Fibroblast of pulmonary artery (primary cell): ENCODE results near the gene TMEM187.

ENCODE experiments used
- DNase-seq: peaks from one replicate; pipeline ENCODE4 v3.0.0-alpha.2; 2010; ENCODE audit warnings: low read depth
- H3K4me3 ChIP-seq: replicated peaks from 2 replicates; pipeline ENCODE4 v1.5.1; 2011; ENCODE audit warnings: low read depth, mild to moderate bottlenecking, control low read depth, low read length, moderate library complexity
- CTCF ChIP-seq: IDR thresholded peaks from 2 replicates; pipeline ENCODE4 v1.5.1; 2011; ENCODE audit warnings: mild to moderate bottlenecking, control low read depth, low read length, inconsistent platforms; ENCODE audit errors: missing control alignments

The TMEM187 gene

GRCh38 chrX:153944800-153945150 lies 27.8 kb upstream of the TMEM187 start:
- DNase-seq: no peak
- H3K4me3 ChIP-seq: no peak overlapping the region

GRCh38 chrX:153945956-153946943 lies 26.3 kb upstream of the TMEM187 start:
- DNase-seq: no peak
- H3K4me3 ChIP-seq: no peak overlapping the region
- TF ChIP-seq CTCF: no peak

More at GRCh38 chrX:153944800-153945150, 27.8 kb upstream of the TMEM187 start:
- no peak for TF ChIP-seq CTCF

GRCh38 chrX:153947009-153947769 lies 25.4 kb upstream of the TMEM187 start:
- peak; percentile 84 for DNase-seq
- TF ChIP-seq CTCF: peak; percentile 88
- no peak overlapping the region for H3K4me3 ChIP-seq

- DNase-seq: no peak
- H3K4me3 ChIP-seq: no peak overlapping the region
- TF ChIP-seq CTCF: no peak
Measured at GRCh38 chrX:153948002-153948466, 24.5 kb upstream of the TMEM187 start.

DNA sequence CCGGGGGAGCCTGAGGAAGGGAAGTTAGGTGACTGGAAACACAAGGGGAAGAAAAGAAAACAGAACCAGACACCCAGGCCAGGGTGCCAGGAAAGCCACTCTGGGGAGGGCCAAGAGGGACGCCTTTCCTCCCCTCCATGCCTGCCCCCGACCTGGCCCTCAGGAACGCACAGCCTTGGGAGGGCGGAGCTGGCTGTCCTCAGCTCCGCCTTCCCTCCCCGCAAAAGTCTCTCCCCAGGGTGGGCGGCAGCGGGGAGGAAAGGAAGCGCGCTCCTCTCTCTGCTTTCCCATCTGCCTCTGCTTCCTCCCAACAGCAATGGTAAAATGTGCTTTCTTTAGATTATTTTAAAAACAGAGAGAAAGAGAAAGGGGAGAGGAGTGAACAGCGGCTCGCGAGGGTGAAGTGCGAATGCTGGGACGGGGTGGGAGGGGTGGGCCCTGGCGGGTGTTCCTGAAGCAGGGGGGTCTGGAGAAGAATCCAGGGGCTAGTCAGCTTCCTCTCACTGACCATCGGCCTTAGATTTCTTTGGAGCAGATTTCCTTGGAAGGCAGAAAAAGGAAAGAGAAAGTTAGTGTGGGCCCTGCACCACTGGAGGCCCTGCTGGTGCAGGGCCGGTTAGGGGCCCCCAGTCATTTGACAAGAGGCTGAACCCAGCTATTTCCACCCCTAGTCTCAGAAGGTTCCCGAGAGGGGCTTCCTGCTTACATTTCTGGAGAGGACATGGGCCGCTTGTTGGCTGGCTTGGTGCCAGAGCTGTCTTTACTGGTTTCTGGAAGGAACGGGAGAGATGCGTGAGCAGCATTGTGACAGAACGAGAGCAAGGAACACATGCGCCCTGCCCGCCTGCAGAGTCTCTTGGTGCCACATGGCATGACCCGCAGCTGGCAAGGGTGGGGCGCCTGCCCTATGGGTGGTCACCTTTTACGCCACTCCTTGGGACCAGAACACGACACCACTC lies 23.4 kb upstream of the TMEM187 start:
- H3K4me3 ChIP-seq: no peak overlapping the region
- TF ChIP-seq CTCF: no peak
- no peak for DNase-seq

DNA sequence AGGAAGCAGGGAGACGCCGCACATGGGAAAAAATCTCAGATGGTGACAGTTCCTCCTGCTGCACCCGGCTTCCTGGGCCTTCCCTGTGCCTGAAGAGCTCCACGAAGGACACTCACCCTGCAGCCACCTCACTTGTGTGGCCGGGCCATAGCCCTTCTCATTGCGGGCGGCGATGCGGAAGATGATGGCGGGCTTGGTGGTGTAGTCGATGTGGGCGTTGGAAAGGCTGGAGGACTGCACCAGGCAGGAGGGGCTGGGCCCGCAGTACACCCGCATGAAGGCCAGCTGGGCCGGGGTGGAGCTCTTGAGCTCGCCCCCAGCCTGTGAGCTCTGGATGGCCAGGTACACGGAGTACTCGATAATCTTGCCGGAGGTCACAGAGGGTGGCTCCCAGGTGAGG lies 22.4 kb upstream of the TMEM187 start:
- no peak for DNase-seq
- no peak overlapping the region for H3K4me3 ChIP-seq
- no peak for TF ChIP-seq CTCF
